ENCODE data around the gene PRDM11. TPM values are rescaled to one million over a fixed set of nuclear protein-coding genes. Genes with fewer than 3 reads are reported as not detected.
"Not testable (repeated sequence)": the region's sequence is repeated elsewhere in the genome, so short reads cannot be mapped to it uniquely, and the experiment has no call there.

Gene PRDM11
- total RNA-seq, 1 experiment from 2014 or later = 12.6 TPM

DNA sequence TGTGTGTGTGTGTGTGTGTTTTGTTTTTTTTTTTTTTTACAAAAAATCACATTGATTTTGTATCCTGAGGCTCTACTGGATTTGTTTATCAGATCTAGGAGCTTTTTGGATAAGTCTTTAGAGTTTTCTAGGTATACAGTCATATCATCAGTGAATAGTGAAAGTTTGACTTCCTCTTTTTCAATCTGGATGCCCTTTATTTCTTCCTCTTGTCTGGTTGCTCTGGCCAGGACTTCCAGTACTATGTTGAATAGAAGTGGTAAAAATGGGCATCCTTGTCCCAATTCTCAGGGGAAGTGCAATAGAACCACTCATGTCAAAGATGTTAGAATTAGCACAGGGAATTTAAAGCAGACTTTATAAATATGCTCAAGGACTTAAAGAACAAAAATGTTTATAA, 32.6 kb upstream of the PRDM11 start:
- peaks cover 19% of the 10 kb centered on the region for H3K27me3 ChIP-seq (replicated peaks; ENCODE audit: insufficient read depth, low read depth, low read length, poor library complexity)
- ChIA-PET CTCF (no interaction called here), POLR2A (ENCODE audit: low non-redundant PET) (no interaction called here)
- intact Hi-C loops (cut with micrococcal nuclease; ENCODE audit: unreplicated experiment) = loop anchor here (10.0 kb wide), 1 partner anchor 661 kb away; no protein-coding TSS in a partner anchor
- TF ChIP-seq, protein P1, sequence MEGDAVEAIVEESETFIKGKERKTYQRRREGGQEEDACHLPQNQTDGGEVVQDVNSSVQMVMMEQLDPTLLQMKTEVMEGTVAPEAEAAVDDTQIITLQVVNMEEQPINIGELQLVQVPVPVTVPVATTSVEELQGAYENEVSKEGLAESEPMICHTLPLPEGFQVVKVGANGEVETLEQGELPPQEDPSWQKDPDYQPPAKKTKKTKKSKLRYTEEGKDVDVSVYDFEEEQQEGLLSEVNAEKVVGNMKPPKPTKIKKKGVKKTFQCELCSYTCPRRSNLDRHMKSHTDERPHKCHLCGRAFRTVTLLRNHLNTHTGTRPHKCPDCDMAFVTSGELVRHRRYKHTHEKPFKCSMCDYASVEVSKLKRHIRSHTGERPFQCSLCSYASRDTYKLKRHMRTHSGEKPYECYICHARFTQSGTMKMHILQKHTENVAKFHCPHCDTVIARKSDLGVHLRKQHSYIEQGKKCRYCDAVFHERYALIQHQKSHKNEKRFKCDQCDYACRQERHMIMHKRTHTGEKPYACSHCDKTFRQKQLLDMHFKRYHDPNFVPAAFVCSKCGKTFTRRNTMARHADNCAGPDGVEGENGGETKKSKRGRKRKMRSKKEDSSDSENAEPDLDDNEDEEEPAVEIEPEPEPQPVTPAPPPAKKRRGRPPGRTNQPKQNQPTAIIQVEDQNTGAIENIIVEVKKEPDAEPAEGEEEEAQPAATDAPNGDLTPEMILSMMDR (conservative IDR thresholded peaks at IDR 0.05; ENCODE audit: low read depth, low read length) = no peak
- TF ChIP-seq EZH2 (IDR thresholded peaks at IDR 0.05; ENCODE audit: borderline replicate concordance, low read depth, low read length, poor library complexity, severe bottlenecking) = no peak
- BruUV-seq (replicated peaks) = no TSS peak
- H3K4me3 ChIP-seq (ENCODE audit: low read depth, low read length, poor library complexity, severe bottlenecking) = no peak overlapping the region
- no peaks in the 10 kb centered on the region for H3K4me1 ChIP-seq (ENCODE audit: insufficient read depth, low read length, poor library complexity, severe bottlenecking)
- no peak for DNase-seq (ENCODE audit: low spot score)
- H3K9me3 ChIP-seq (ENCODE audit: low read depth, low read length, poor library complexity, severe bottlenecking) = no peaks in the 10 kb centered on the region
- no peaks in the 10 kb centered on the region for H3K36me3 ChIP-seq (ENCODE audit: insufficient read depth, low read length, poor library complexity, severe bottlenecking)
- no peak overlapping the region for H3K27ac ChIP-seq (ENCODE audit: low read depth, low read length, poor library complexity, severe bottlenecking)

DNA sequence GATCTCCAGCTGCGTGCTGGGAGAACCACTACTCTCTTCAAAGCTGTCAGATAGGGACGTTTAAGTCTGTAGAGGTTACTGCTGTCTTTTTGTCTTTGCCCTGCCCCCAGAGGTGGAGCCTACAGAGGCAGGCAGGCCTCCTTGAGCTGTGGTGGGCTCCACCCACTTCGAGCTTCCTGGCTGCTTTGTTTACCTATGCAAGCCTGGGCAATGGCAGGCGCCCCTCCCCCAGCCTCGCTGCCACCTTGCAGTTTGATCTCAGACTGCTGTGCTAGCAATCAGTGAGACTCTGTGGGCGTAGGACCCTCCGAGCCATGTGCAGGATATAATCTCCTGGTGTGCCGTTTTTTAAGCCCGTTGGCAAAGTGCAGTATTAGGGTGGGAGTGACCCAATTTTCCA, 18.6 kb upstream of the PRDM11 start:
- H3K9me3 ChIP-seq (ENCODE audit: low read depth, low read length, poor library complexity, severe bottlenecking) = peaks cover 15% of the 10 kb centered on the region
- intact Hi-C loops (cut with micrococcal nuclease; ENCODE audit: unreplicated experiment); BruUV-seq (replicated peaks); H3K4me3 ChIP-seq (ENCODE audit: low read depth, low read length, poor library complexity, severe bottlenecking); POLR2A ChIA-PET (ENCODE audit: low non-redundant PET); H3K4me1 ChIP-seq (ENCODE audit: insufficient read depth, low read length, poor library complexity, severe bottlenecking); H3K36me3 ChIP-seq (ENCODE audit: insufficient read depth, low read length, poor library complexity, severe bottlenecking); DNase-seq (ENCODE audit: low spot score); CTCF ChIA-PET; H3K27ac ChIP-seq (ENCODE audit: low read depth, low read length, poor library complexity, severe bottlenecking): not testable (repeated sequence)
- H3K27me3 ChIP-seq (replicated peaks; ENCODE audit: insufficient read depth, low read depth, low read length, poor library complexity) = peaks cover 18% of the 10 kb centered on the region

DNA sequence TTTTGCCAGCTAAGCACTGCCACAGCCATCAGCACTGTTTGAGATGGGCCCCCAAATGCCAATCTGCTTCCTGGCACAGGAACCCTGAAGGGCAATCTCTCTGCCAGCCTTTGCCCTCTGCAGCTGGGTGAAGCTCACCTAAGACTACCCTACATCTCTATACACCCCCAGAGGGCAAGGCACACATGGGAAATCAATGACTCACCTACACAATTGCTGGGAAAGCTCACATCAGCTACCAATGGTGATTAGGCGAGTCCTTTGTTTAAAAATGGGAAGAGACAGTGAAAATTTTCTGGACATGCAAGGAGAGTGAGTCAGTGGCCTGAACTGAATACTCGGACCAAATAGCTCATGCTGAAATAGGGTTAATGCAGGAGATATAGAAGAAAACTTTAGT, 12.6 kb upstream of the PRDM11 start:
- Histone ChIP-seq H3K9me3 (ENCODE audit: low read depth, low read length, poor library complexity, severe bottlenecking) (peaks cover 13% of the 10 kb centered on the region), H3K4me3 (ENCODE audit: low read depth, low read length, poor library complexity, severe bottlenecking) (no peak overlapping the region), H3K27me3 (replicated peaks; ENCODE audit: insufficient read depth, low read depth, low read length, poor library complexity) (peaks cover 32% of the 10 kb centered on the region), H3K27ac (ENCODE audit: low read depth, low read length, poor library complexity, severe bottlenecking) (no peak overlapping the region), H3K36me3 (ENCODE audit: insufficient read depth, low read length, poor library complexity, severe bottlenecking) (no peaks in the 10 kb centered on the region), H3K4me1 (ENCODE audit: insufficient read depth, low read length, poor library complexity, severe bottlenecking) (no peaks in the 10 kb centered on the region)
- ChIA-PET POLR2A (ENCODE audit: low non-redundant PET) (interaction anchor here (0.6 kb wide), 1 partner anchor 130 kb away, joined by 3 read pairs; no protein-coding TSS in a partner anchor), CTCF (interaction anchor here (0.6 kb wide), 1 partner anchor 739 kb away, joined by 11 read pairs; no protein-coding TSS in a partner anchor)
- no peak for DNase-seq (ENCODE audit: low spot score)
- intact Hi-C loops (cut with micrococcal nuclease; ENCODE audit: unreplicated experiment) = no loop called here
- BruUV-seq (replicated peaks) = no TSS peak
- no peak for TF ChIP-seq EZH2 (IDR thresholded peaks at IDR 0.05; ENCODE audit: borderline replicate concordance, low read depth, low read length, poor library complexity, severe bottlenecking)
- TF ChIP-seq, protein P1 (conservative IDR thresholded peaks at IDR 0.05; ENCODE audit: low read depth, low read length) = no peak

DNA sequence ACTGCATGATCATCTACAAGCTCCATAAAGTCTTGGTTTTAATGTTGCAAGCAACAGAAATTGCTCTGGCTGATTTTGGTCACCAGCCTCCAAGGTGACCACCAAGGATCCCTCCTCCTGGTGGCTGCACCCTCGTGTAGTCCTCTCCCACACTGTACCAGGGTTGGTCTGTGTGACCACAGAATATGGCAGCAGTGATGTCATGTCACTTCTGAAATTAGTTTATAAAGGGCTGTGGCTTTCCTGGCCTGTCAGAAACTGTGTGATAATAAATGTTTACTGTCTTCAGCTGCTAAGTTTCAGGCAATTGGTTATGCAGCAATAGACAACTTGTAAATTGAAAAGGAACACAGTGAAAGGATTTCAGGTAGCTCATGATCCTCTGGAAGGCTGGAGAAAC, 5.3 kb upstream of the PRDM11 start:
- Histone ChIP-seq H3K9me3 (ENCODE audit: low read depth, low read length, poor library complexity, severe bottlenecking) (no peaks in the 10 kb centered on the region), H3K27ac (ENCODE audit: low read depth, low read length, poor library complexity, severe bottlenecking) (no peak overlapping the region), H3K36me3 (ENCODE audit: insufficient read depth, low read length, poor library complexity, severe bottlenecking) (no peaks in the 10 kb centered on the region), H3K27me3 (replicated peaks; ENCODE audit: insufficient read depth, low read depth, low read length, poor library complexity) (peaks cover 12% of the 10 kb centered on the region), H3K4me1 (ENCODE audit: insufficient read depth, low read length, poor library complexity, severe bottlenecking) (peaks cover 8% of the 10 kb centered on the region), H3K4me3 (ENCODE audit: low read depth, low read length, poor library complexity, severe bottlenecking) (no peak overlapping the region)
- POLR2A ChIA-PET (ENCODE audit: low non-redundant PET) = no interaction called here
- CTCF ChIA-PET = no interaction called here
- intact Hi-C loops (cut with micrococcal nuclease; ENCODE audit: unreplicated experiment) = no loop called here
- no peak for TF ChIP-seq EZH2 (IDR thresholded peaks at IDR 0.05; ENCODE audit: borderline replicate concordance, low read depth, low read length, poor library complexity, severe bottlenecking)
- TF ChIP-seq, protein P1 (conservative IDR thresholded peaks at IDR 0.05; ENCODE audit: low read depth, low read length) = no peak
- BruUV-seq (replicated peaks) = no TSS peak
- no peak for DNase-seq (ENCODE audit: low spot score)

Data from A673 (cell line).